ENCODE measurements around the gene CES5A. TPM values are rescaled to one million over a fixed set of nuclear protein-coding genes. Genes with fewer than 3 reads are reported as not detected.

The CES5A gene
- polyA plus RNA-seq, 1 experiment: not detected

GRCh38 chr16:55849536-55849935, 25.6 kb downstream of the CES5A start:
- no peak for TF ChIP-seq CTCF (IDR thresholded peaks at IDR 0.05; ENCODE audit: low read depth, low read length)
- POLR2A ChIA-PET: no interaction called here
- Histone ChIP-seq H3K9me3 (ENCODE audit: control insufficient read depth, insufficient read depth, low read length) (no peaks in the 10 kb centered on the region), H3K27ac (ENCODE audit: low read depth, low read length) (no peak overlapping the region), H3K4me3 (ENCODE audit: low read depth, low read length) (no peak overlapping the region), H3K27me3 (ENCODE audit: control insufficient read depth, insufficient read depth, low read length) (peaks cover 4% of the 10 kb centered on the region)
- CTCF ChIA-PET: interaction anchor here (1.1 kb wide), 1 partner anchor 385 kb away, joined by 4 read pairs; no protein-coding TSS in a partner anchor
- no peak for DNase-seq (ENCODE audit: low read depth, low spot score)

GRCh38 chr16:55846598-55847346, 28.4 kb downstream of the CES5A start:
- no peak for TF ChIP-seq CTCF (IDR thresholded peaks at IDR 0.05; ENCODE audit: low read depth, low read length)
- CTCF ChIA-PET: interaction anchor here (1.3 to 2.8 kb wide), 2 partner anchors 135 to 382 kb away, joined by 4 to 14 read pairs; no protein-coding TSS in a partner anchor
- POLR2A ChIA-PET: no interaction called here
- Histone ChIP-seq H3K27me3 (ENCODE audit: control insufficient read depth, insufficient read depth, low read length) (peaks cover 4% of the 10 kb centered on the region), H3K27ac (ENCODE audit: low read depth, low read length) (no peak overlapping the region), H3K9me3 (ENCODE audit: control insufficient read depth, insufficient read depth, low read length) (no peaks in the 10 kb centered on the region), H3K4me3 (ENCODE audit: low read depth, low read length) (no peak overlapping the region)
- DNase-seq (ENCODE audit: low read depth, low spot score): no peak

GRCh38 chr16:55843105-55843395, 32.1 kb downstream of the CES5A start:
- H3K27ac ChIP-seq (ENCODE audit: low read depth, low read length): no peak overlapping the region
- DNase-seq (ENCODE audit: low read depth, low spot score): no peak
- TF ChIP-seq CTCF (IDR thresholded peaks at IDR 0.05; ENCODE audit: low read depth, low read length): no peak
- ChIA-PET CTCF (no interaction called here), POLR2A (no interaction called here)
- H3K4me3 ChIP-seq (ENCODE audit: low read depth, low read length): no peak overlapping the region
- peaks cover 4% of the 10 kb centered on the region for H3K27me3 ChIP-seq (ENCODE audit: control insufficient read depth, insufficient read depth, low read length)
- H3K9me3 ChIP-seq (ENCODE audit: control insufficient read depth, insufficient read depth, low read length): no peaks in the 10 kb centered on the region

- TF ChIP-seq CTCF (IDR thresholded peaks at IDR 0.05; ENCODE audit: low read depth, low read length): peak; percentile 69
- no peak overlapping the region for H3K27ac ChIP-seq (ENCODE audit: low read depth, low read length)
- no peak overlapping the region for H3K4me3 ChIP-seq (ENCODE audit: low read depth, low read length)
- ChIA-PET POLR2A (no interaction called here), CTCF (interaction anchor here (0.6 to 2.4 kb wide), 9 partner anchors 9 to 378 kb away, joined by 3 to 27 read pairs (median 3); partner anchors contain the start of gene CES1)
- peaks cover 4% of the 10 kb centered on the region for H3K27me3 ChIP-seq (ENCODE audit: control insufficient read depth, insufficient read depth, low read length)
- DNase-seq (ENCODE audit: low read depth, low spot score): peak; percentile 10
- no peaks in the 10 kb centered on the region for H3K9me3 ChIP-seq (ENCODE audit: control insufficient read depth, insufficient read depth, low read length)
Measured at GRCh38 chr16:55842369-55843104, 32.6 kb downstream of the CES5A start.

- no peak for TF ChIP-seq CTCF (IDR thresholded peaks at IDR 0.05; ENCODE audit: low read depth, low read length)
- no peak for DNase-seq (ENCODE audit: low read depth, low spot score)
- Histone ChIP-seq H3K4me3 (ENCODE audit: low read depth, low read length) (no peak overlapping the region), H3K9me3 (ENCODE audit: control insufficient read depth, insufficient read depth, low read length) (no peaks in the 10 kb centered on the region), H3K27ac (ENCODE audit: low read depth, low read length) (no peak overlapping the region), H3K27me3 (ENCODE audit: control insufficient read depth, insufficient read depth, low read length) (no peaks in the 10 kb centered on the region)
- ChIA-PET POLR2A (no interaction called here), CTCF (interaction anchor here (1.1 to 1.5 kb wide), 2 partner anchors 374 kb away, joined by 5 to 6 read pairs; no protein-coding TSS in a partner anchor)
Measured at GRCh38 chr16:55839115-55839514, 36.1 kb downstream of the CES5A start.

All from AG04450 (cell line).